Stimulated activated naive CD4-positive, alpha-beta T cell treated with Interleukin-2 at 50 U/mL for 16 hours (primary cell): ENCODE results near the gene GAPDHS.
A peak's percentile ranks its signal among the peaks of the same experiment; 100 is the strongest.

Experiments used
- DNase-seq: peaks from one replicate; lab custom pipeline; 2025; lab: John Stamatoyannopoulos, UW

The GAPDHS gene

DNA sequence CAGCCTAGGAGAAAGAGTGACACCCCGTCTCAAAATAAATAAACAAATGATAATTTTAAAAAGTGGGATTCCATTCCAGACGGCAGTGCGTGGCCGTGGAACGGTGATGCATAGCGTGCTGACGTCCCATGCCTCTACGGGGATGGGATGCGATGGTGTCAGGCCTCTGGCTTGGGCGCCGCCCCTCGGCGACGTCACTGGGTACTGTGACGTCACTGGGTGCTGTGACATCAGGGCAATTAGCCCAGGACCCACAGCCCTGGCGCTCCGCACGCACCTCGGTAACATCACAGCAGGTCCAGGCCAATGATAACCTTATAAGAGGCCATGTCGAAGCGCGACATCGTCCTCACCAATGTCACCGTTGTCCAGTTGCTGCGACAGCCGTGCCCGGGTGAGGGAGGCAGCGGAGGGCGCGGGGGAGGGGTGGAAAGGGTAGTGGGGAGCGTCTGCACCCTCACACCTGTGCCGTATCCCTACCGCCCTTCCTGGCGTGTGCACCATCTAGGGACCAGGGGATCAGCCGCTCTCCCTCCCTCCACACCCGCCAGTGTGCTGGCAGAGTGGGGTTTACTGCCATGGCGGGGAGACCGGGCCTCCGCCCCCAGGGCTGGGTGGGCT is at the start of gene GAPDHS:
GAPDHS (plus strand) TSS at position 256 of the 621 bp plus-strand sequence; CDS start at position 328, 72 bp downstream.
- DNase-seq = no peak

DNA sequence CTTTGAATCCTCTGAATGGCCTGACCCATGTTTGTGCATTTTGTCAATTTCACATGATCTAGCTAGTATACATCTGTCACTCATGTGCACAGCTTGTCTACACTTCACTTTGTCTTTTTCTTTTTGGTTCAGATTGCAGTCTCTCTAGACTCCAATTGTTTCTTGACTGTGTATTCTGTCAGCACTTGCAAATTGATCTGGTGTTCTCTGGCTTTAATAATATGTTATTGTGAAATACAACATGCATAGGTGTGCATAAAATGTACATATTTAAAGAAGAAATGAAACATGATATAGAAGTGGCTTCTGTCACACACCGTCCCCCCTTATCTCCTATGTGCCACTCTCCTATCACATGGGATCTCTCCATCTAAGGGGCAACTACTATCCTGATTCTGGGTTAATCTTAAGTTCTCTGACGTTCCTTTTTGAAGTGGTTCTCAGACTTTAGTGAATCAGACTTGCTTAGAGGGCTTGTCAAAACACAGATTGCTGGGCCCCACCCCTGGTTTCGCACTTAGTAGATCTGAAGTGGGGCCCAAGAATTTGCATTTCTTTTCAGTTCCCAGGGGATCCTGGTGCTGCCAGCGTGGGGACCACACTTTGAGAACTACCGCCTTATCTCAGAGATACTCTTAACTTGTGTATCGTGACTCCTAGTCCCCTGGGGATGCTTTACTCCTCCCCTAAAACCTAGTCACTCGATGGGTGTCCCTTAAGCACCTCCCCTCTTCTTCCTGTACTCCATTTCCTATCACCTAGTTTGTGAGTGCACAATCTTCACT is 48.8 kb upstream of the GAPDHS start:
- DNase-seq = no peak

DNA sequence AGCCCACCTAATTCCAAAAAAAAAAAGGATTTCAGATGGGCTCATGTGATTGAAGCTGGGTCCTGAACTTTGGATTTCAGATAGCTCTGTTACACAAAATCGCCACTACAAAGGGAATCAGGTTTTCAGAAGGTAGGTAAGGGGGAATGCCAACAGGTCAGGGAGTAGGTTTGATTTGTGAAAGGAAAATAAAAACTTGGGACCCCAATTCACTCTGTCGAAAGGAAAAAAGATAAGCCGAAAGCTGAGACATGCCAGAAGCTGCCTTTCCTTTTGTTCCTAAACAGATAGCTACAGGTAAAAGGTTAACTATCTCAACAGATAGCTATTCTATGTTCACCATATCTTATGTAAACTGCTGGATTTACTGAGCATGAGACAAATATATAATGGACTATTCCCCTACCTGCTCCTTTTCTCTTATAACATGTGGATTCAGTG is 47.0 kb upstream of the GAPDHS start:
- DNase-seq = no peak

DNA sequence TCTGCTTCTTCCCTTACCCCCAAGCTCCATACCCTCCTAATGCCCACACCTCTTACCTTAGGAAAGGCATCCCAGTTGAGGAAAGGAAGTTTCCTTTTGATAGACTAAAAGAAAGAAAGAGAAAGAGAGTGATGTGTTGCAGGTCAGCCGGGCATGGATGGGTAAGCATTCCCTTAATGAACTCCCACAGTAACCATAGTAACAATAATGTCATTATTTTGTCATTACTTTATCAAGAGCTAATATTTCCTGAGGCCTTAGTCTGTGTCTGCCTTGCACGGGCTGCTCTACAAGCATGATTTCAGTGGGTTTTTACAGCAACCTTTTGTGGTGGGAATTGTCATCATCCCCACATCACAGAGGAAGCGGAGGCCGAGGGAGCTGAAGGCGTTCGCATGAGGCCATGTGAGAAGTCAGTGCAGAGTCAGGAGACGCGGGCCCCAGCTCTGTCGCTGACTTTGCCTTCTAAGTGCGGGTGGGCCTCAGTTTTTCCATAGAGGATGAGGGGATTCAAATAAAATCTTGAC is 45.5 kb upstream of the GAPDHS start:
- DNase-seq = no peak

DNA sequence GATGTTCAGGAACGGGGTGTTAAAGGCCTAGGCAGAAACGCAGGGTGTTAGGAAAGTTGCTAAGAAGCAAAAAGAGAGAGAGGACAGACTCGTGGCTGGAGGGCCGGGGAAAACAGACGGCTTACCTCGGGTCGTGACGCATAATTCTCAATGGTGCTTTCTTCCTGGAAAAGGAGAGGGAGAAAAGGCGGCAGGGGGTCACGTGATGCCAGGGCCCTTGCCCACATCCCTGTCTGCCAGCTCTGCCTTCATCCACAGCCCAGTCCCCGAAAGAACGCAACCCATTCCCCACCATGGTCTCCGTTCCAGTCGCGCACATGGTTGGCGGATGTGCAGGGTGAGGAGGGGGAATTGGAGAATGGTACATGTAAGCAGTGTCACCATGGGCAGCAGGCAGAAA is 44.6 kb upstream of the GAPDHS start:
- DNase-seq = no peak

DNA sequence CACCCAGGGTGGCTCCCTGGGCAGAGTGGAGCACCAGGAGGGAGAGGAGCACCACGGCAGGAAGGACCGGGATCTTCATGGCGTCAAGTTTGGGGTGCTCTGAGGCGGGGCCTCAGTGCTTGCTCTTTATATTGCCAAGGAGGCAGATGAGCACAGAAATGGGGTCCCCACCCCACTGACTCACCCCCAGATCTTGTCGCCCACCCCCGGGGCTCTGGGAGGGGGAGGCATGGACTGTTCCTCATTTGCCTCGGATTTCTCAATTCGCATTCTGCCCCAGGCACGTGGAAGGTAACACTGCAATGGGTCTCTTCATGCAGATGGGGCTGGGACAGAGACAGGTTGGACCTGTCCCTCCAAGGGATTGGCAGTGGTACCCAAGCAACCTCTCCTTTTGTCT is 42.9 kb upstream of the GAPDHS start, which contains the start of gene KRTDAP:
KRTDAP (minus strand) TSS at position 101 of the 400 bp plus-strand sequence; CDS start at position 79, 22 bp downstream.
- no peak for DNase-seq

DNA sequence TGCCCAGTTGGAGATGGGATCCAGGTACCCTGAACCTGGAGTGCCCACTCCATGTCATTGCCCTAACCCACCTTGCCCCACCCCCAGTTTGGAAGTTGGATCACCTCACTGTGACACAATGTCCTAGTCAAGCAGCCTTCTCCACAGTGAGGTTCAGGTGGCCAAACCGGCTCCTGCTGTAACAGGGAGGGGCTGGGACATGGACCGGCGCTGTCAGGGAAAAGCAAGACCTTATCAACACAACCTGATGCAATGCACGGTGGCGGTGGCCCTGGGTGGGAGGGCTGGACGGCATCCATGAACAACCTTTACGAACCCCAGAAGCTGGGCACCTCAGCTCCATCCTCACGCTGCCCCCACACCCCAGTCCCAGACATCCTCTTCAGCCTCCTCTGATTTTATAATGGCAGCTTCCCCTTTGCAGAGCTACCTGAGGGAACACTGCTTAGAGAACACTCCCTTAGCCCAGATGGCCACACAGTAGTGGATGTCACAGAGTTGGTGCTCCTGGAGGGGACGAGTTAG is 41.4 kb upstream of the GAPDHS start:
- no peak for DNase-seq

DNA sequence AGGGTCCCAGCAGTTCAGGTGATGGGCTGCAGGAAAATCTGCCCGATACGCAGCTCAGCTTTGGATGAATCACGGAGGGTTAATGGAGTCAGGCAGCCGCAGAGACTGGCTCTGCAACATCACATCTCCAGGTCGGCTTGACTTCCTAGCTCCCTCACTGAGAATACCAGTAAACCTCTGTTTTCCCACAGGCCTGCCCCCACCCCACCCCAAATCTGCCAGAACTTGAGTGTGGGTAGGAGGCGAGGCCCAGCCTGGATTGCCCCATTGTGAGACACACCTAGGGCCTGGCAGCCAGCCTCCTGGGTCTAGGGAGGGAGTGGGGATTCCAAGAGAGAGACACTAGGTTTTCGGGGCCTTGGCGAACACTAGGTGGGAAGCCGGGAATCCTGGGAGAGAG is 39.3 kb upstream of the GAPDHS start:
- no peak for DNase-seq

DNA sequence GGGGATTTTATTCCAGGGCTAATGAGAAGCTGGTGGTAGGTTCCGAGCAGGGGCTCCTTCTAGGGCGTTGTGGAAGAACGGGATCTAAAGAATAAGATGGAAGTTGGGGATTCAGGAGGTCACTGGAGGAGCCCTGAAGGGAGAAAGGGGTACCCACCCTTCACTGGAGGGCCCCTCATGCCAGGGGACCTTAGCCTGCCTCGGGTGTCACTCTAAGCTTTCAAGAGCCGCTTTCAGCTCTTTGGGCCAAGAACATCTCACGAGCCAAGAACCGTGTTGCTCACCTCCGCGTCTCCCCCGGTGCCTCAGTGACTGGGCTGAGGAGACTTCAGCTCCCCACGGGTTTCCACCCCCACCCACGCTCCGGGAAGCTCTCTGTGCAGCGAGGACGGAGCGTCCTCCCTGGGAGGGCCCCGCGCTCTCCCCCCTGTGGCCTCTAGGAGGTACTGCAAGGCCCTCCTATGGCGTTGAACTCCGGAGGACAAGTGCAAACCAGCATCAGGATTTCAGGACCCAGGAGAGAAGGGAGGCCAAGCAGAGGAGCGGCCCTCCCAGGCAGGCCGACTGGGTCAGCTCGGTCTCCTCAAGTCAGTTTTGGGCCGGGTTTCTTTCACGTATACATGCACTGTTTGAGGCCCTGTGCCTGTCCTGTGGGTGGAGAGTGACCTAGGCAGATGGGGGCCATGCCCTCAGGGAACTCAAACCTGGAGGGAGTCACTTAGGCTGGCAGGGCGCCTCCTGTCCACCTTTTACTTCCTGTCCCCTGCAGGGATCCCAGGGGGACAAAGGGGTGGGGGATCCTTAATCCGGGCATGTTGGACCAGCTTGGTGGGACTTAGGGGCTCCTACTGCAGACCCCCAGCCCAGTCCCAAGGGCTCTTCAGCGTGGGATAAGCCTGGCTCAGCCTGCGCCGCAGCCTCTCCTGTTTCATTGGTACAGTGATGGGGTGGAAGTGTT is 37.9 kb upstream of the GAPDHS start:
- peak; percentile 75 for DNase-seq

DNA sequence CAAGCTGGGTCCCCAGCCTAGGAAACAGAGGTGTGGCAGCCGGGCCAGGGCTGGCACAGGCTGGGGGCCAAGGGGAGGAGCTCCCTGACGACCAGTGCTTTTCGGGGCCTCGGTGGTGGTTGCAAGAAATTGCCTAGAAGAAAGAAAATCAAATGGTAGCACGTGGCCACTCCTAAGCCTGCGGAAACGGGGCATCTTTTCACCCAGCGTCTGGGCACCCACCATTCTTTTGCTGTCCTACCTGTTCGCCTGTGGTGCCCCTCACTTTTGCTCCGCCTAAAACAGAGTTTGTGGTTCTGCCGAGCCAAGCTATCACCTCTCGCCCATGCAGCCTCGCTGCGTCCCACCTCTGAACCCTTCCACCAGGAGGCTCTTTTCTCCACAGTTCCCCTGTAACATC is 35.9 kb upstream of the GAPDHS start:
- DNase-seq = no peak

DNA sequence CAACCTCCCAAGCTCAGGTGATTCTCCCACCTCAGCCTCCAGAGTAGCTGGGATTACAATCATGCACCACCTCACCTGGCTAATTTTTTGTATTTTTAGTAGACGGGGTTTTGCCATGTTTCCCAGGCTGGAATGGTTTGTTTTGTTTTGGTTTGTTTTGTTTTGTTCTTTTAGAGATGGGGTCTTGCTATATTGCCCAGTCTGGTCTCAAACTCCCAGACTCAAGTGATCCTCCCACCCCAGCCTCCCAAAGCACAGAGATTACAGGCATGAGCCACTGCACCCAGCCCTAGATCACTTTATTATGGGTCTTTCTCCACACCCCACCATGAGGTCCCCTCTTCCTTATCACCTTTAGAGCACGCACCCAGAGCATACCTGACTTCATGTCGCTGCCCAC is 35.0 kb upstream of the GAPDHS start:
- no peak for DNase-seq

DNA sequence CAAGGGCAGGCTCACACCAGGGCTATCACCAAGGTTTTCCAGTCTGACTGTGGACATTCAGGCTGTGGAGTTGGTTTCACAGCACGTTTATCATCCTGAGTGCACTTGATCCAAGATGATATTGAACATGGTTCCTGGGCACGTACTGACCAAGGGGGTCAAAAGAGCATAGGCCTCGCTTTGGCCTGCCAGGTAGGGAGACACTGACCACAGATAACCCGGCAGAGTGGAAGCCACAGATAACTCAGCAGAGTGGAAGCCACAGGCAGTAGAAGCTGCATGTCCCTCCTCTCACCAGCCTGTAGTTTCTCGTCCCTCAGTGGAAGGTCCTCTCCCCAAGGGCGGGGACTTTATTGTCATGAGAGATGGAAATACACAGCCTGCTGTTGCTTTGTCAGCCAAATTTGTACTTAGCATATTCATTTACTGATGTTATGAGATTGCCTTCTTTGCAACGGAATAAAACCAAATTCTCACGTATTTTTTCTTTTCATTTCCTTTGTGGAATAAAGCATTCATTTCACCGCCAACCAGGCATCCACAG is 34.2 kb upstream of the GAPDHS start:
- no peak for DNase-seq

DNA sequence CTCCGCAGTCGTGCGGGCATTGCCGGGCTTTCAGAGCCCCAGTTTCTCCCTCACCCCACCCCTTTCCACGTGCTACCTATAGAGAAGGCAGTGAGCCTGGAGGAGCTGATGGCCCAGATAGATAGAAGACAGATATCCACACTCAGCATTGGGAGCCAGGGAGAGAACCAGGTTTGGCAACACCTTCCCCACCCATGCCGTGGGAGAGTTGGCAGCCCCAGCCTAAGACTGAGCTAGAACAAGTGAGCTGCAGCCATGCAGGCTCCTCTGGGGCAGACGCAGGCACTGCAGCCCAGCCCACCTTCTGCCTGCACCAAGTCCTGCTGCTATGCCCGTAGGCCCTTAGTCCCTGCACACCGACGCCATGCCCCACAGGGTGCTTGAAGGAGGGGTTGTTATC is 32.6 kb upstream of the GAPDHS start:
- no peak for DNase-seq

DNA sequence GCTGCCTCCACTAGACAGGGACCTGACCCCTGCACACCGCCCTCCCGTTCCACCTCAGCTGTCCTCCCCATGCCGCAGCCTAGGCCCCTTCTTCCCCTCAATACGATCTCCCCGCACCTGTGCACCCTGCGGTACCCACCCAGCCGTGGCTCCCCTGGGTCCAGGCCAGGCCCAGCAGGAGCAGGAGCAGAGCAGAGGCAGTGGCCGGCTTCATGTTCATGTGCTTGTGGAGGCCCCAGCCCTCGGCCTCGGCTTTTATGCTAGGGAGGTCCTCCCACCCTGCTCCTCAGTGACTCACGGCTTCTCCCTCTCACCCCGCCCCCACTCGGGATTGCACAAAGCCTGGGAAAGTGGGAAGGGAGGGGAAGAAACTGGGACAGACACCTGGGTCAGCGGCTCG is 31.6 kb upstream of the GAPDHS start:
- no peak for DNase-seq

DNA sequence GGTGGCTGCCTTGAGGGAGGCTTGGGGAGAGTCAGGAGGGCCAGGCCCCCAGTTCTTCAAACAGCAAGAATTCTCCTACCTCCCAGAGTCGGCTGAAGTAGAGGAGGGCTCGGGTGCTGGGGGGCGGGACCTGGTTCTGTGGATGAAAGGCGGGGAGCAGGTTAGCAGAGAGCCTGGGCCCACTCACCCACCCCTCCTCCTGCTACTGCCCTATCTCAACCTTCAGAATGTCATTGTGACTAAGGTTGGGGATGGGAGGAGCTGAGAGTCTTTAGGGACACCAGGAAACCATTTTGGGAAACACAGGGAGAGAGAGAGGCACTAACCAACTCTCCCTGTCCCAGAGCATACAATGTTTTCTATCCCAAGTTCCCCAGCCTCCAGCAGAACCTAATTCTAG is 30.5 kb upstream of the GAPDHS start:
- no peak for DNase-seq

DNA sequence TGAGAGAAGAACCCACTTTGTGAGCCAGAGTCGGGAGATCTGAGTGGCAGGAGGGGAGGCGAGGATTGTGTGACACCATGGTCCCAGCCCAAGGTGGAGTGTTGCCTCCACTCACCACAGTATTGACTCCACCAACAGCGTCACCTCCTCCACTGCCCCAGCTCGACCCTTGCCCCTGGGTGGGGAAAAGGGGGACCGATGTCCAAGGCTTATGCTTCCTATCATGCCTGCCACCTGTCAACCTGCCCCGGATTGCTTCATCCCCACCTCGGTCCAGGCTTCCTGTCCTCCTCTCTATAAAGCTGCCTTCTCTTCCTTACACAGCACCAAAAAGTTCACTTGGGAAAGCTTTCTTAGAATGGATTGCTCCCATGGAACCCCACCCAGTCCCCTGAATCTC is 27.2 kb upstream of the GAPDHS start:
- no peak for DNase-seq

DNA sequence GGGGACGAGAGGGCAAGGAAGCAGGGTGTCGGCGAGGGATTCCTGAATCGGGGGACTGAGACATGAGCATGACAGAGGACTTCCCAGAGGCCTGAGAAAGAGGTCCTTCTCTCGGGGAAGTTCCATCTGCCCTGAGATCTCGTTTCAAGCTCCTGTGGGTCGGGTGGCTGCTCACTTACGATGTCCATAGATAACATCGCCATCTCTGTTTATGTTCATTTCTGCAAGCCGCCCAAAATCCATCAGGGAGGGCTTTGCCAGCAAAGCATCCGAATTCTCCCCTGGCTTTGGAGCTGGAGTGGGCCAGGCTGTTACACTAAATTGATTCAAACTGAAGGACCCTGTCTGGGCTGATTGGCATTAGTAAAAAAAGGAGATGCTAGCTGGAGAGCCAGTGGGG is 25.7 kb upstream of the GAPDHS start:
- DNase-seq = no peak

DNA sequence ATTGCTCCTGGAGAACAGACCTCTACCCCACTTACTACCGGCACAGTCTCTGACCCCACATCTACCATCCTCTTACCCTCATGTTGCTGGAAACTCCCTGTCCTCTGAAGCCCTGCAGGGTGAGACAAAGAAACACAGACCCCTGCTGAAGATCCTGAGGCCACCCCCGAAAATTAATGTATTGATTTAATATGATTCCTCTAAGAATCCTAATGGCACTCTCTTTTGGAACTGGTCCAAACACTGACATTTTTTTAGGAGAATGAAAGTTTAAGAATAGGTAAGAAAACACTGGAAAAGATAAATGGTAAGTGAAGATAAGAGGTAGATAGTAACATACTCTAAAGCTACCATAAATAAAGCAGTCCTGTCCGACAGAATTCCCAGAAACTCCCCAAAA is 25.1 kb upstream of the GAPDHS start:
- no peak for DNase-seq

DNA sequence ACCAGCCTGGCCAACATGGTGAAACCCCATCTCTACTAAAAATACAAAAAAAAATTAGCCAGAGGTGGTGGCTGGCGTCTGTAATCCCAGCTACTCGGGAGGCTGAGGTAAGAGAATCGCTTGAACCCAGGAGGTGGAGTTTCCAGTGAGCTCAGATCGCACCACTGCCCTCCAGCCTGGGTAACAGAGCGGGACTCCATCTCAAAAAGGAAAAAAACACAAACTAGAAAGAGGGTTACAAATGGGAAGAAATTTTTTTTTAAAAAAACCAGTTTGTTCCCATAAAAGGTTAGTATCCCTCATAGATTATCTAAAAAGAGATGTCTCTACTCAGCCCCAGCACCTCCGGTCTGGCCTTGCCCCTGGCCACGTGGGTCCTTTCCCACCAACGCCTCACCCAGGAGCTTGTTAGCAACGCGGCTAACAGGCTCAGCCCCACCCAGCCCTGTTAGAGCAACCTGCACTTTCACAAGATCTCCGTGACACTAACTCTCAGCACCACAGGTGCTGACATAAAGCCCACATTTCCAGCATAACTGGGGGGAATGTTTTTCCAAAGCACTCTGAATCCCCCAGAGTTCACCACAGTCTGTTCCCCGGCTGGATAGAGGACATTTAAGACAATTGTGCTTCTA is 24.1 kb upstream of the GAPDHS start:
- DNase-seq = peak; percentile 12

DNA sequence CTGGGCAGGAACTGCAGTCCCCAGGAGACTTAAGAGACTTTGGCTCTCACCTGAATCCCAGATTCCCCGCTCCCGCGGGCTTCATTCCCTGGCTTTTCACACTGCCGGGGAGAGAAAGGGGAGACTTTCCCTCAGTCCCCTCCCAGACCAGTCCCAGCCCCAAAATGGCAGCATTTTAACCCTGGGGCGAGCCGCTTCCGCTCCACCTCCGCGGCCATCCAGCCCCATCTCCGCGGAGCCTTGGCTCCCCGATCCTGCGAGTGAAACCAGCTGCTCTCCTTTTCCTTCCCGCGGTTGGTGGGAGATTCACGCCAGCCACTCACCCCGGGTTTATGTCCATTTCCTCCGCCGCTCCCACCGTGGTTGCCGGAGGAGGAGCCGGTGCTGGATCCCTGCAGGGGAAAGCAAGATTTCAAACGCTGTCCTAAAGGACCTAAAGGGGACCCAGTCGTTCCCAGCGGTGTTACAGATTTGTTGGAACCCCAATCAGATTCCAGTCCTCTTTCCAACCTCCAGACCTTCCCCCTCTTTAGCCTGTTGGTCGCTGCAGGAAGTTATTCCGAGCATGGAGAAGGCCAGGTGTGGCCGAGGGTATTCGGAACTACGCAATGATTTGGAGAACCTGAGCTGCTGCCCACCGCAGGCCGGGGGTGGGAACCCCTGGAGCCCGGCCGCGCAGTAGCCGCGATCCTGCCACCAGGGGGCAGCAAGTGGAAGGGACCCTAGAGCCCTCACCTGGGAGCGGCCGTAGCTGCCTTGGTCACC is 23.2 kb upstream of the GAPDHS start:
- DNase-seq = peak; percentile 69

DNA sequence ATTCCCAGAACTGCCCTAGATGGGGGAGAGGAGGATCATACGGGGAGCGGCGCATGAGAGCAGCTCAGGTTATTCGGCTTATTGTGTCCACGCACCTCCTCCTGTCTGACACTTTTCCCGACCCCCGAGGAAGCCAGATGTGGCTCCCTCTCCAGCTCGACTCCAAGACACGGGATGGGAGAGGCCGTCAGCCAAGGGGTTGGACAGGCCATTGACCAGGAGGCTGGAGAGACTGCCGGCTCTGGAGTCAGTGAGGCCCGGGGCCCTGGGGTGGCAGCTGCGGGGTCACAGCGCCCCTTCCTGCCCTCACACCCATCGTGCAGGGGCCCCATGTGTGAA is 22.7 kb upstream of the GAPDHS start:
- no peak for DNase-seq
